ENCODE data around the gene TMBIM4.

Gene TMBIM4

GRCh38 chr12:66210840-66211239, 41.0 kb upstream of the TMBIM4 start:
- Histone ChIP-seq H4K20me1 (ENCODE audit: control insufficient read depth, insufficient read depth, low read depth, low read length) (no peaks in the 10 kb centered on the region), H3K27ac (ENCODE audit: low read depth, low read length) (no peak overlapping the region), H3K4me1 (ENCODE audit: control insufficient read depth, low read length) (peaks cover 6% of the 10 kb centered on the region; the same call in 1 of the 2 replicates), H3K9me2 (replicated peaks; ENCODE audit: control insufficient read depth, low read length) (no peaks in the 10 kb centered on the region), H3F3A (ENCODE audit: control insufficient read depth, insufficient read depth) (no peaks in the 10 kb centered on the region), H3K4me2 (ENCODE audit: low read length) (no peak overlapping the region), H3K36me3 (ENCODE audit: control insufficient read depth, low read length) (no peaks in the 10 kb centered on the region), H3K79me2 (ENCODE audit: control insufficient read depth, low read length) (no peaks in the 10 kb centered on the region), H3K27me3 (ENCODE audit: control insufficient read depth, low read length) (no peaks in the 10 kb centered on the region), H3K4me3 (ENCODE audit: low read length) (no peak overlapping the region), H3K9me3 (ENCODE audit: control insufficient read depth, insufficient read depth, low read length) (no peaks in the 10 kb centered on the region)
- TF ChIP-seq EZH2phosphoT487 (IDR thresholded peaks at IDR 0.05; ENCODE audit: borderline replicate concordance, low read length), result no peak
- TF ChIP-seq CTCF (IDR thresholded peaks at IDR 0.05; ENCODE audit: low read depth, low read length, poor library complexity, severe bottlenecking), result no peak

GRCh38 chr12:66206141-66206540, 36.3 kb upstream of the TMBIM4 start:
- no peaks in the 10 kb centered on the region for H3K36me3 ChIP-seq (ENCODE audit: control insufficient read depth, low read length)

GRCh38 chr12:66203820-66204219, 34.0 kb upstream of the TMBIM4 start:
- H3K36me3 ChIP-seq (ENCODE audit: control insufficient read depth, low read length), result no peaks in the 10 kb centered on the region
- H3K4me2 ChIP-seq (ENCODE audit: low read length), result no peak overlapping the region
- no peaks in the 10 kb centered on the region for H3F3A ChIP-seq (ENCODE audit: control insufficient read depth, insufficient read depth)
- H3K4me1 ChIP-seq (ENCODE audit: control insufficient read depth, low read length), result no peaks in the 10 kb centered on the region
- no peaks in the 10 kb centered on the region for H3K9me2 ChIP-seq (replicated peaks; ENCODE audit: control insufficient read depth, low read length)
- TF ChIP-seq EZH2phosphoT487 (IDR thresholded peaks at IDR 0.05; ENCODE audit: borderline replicate concordance, low read length) (no peak), CTCF (IDR thresholded peaks at IDR 0.05; ENCODE audit: low read depth, low read length, poor library complexity, severe bottlenecking) (no peak)
- no peak overlapping the region for H3K4me3 ChIP-seq (ENCODE audit: low read length)
- no peaks in the 10 kb centered on the region for H4K20me1 ChIP-seq (ENCODE audit: control insufficient read depth, insufficient read depth, low read depth, low read length)
- H3K27ac ChIP-seq (ENCODE audit: low read depth, low read length), result no peak overlapping the region
- peaks cover 9% of the 10 kb centered on the region; the same call in 1 of the 2 replicates for H3K9me3 ChIP-seq (ENCODE audit: control insufficient read depth, insufficient read depth, low read length)
- H3K27me3 ChIP-seq (ENCODE audit: control insufficient read depth, low read length), result no peaks in the 10 kb centered on the region
- H3K79me2 ChIP-seq (ENCODE audit: control insufficient read depth, low read length), result no peaks in the 10 kb centered on the region

More at GRCh38 chr12:66206141-66206540, 36.3 kb upstream of the TMBIM4 start:
- H3K4me2 ChIP-seq (ENCODE audit: low read length), result no peak overlapping the region
- no peaks in the 10 kb centered on the region for H3K9me3 ChIP-seq (ENCODE audit: control insufficient read depth, insufficient read depth, low read length)
- no peaks in the 10 kb centered on the region for H3K79me2 ChIP-seq (ENCODE audit: control insufficient read depth, low read length)
- H3K27ac ChIP-seq (ENCODE audit: low read depth, low read length), result no peak overlapping the region
- H3K4me1 ChIP-seq (ENCODE audit: control insufficient read depth, low read length), result peaks cover 6% of the 10 kb centered on the region; the same call in 1 of the 2 replicates
- TF ChIP-seq EZH2phosphoT487 (IDR thresholded peaks at IDR 0.05; ENCODE audit: borderline replicate concordance, low read length), result no peak
- TF ChIP-seq CTCF (IDR thresholded peaks at IDR 0.05; ENCODE audit: low read depth, low read length, poor library complexity, severe bottlenecking), result no peak
- no peaks in the 10 kb centered on the region for H4K20me1 ChIP-seq (ENCODE audit: control insufficient read depth, insufficient read depth, low read depth, low read length)
- H3K9me2 ChIP-seq (replicated peaks; ENCODE audit: control insufficient read depth, low read length), result no peaks in the 10 kb centered on the region
- H3F3A ChIP-seq (ENCODE audit: control insufficient read depth, insufficient read depth), result no peaks in the 10 kb centered on the region
- H3K4me3 ChIP-seq (ENCODE audit: low read length), result no peak overlapping the region
- no peaks in the 10 kb centered on the region for H3K27me3 ChIP-seq (ENCODE audit: control insufficient read depth, low read length)

All from DOHH2 (cell line).